GM12891 (cell line): ENCODE results near the gene RAD18.

Experiments used
- PAX5 ChIP-seq: IDR thresholded peaks from 2 replicates; pipeline ENCODE4 v1.6.1; 2011; ENCODE audit warnings: low read length, moderate library complexity, mild to moderate bottlenecking; ENCODE audit not compliant: insufficient read depth, severe bottlenecking
- POLR2A ChIP-seq: IDR thresholded peaks from 2 replicates; pipeline ENCODE4 v1.6.1; 2011; ENCODE audit warnings: low read depth, low read length, control low read depth
- POLR2AphosphoS5 ChIP-seq: IDR thresholded peaks from 2 replicates; pipeline ENCODE4 v1.6.1; 2011; ENCODE audit warnings: low read depth, low read length, control low read depth
- POU2F2 ChIP-seq: IDR thresholded peaks from 2 replicates; pipeline ENCODE4 v1.6.1; 2011; ENCODE audit warnings: low read depth, mild to moderate bottlenecking, control low read depth, low read length, moderate library complexity
- SPI1 ChIP-seq: IDR thresholded peaks from 2 replicates; pipeline ENCODE4 v1.6.1; 2011; ENCODE audit warnings: low read depth, low read length, control low read depth
- TAF1 ChIP-seq: IDR thresholded peaks from 2 replicates; pipeline ENCODE4 v1.6.1; 2011; ENCODE audit warnings: low read depth, low read length, control low read depth

- TF ChIP-seq POLR2A (no peak), POLR2AphosphoS5 (no peak), PAX5 (no peak), TAF1 (no peak), POU2F2 (no peak), SPI1 (no peak)
These were observed 63.3 kb downstream of the RAD18 start for GRCh38 chr3:8899876-8900460.
